Fibroblast of lung (primary cell): ENCODE results near the gene ARSA. TPM values are rescaled to one million over a fixed set of nuclear protein-coding genes. Genes with fewer than 3 reads are reported as not detected.

Source experiments
- DNase-seq, 2 donors: peaks; one replicate each; pipeline versions ENCODE4 v3.0.0 to v3.0.0-alpha.2; 2010; ENCODE audit warnings: low read depth in 2 of 2
- H2AFZ ChIP-seq: 2 replicates; pipeline ENCODE4 v1.5.1; 2012; ENCODE audit warnings: low read length, control low read depth, inconsistent platforms
- H3K27ac ChIP-seq: 2 replicates; pipeline ENCODE4 v1.5.1; 2011; ENCODE audit warnings: low read length, control low read depth; ENCODE audit not compliant: insufficient read depth
- H3K27me3 ChIP-seq: 2 replicates; pipeline ENCODE4 v1.5.1; 2011; ENCODE audit warnings: mild to moderate bottlenecking, low read length; ENCODE audit not compliant: control insufficient read depth, insufficient read depth
- H3K36me3 ChIP-seq: 2 replicates; pipeline ENCODE4 v1.5.1; 2011; ENCODE audit warnings: low read length; ENCODE audit not compliant: control insufficient read depth, insufficient read depth
- H3K4me1 ChIP-seq: 2 replicates; pipeline ENCODE4 v1.5.1; 2011; ENCODE audit warnings: low read length; ENCODE audit not compliant: control insufficient read depth, insufficient read depth; ENCODE audit errors: extremely low read depth
- H3K4me2 ChIP-seq: 2 replicates; pipeline ENCODE4 v1.5.1; 2011; ENCODE audit warnings: low read length, control low read depth; ENCODE audit not compliant: insufficient read depth; ENCODE audit errors: extremely low read depth
- H3K4me3 ChIP-seq, 4 experiments: fragments of 200-600 bp in 1 of 4; sonication (generic) in 1 of 4; replicated peaks in 1 of 4; 2 replicates each; pipeline ENCODE4 v1.5.1; 2011 to 2016; ENCODE audit warnings: low read length in 4 of 4, low read depth in 3 of 4, mild to moderate bottlenecking in 3 of 4, control low read depth in 2 of 4, inconsistent platforms in 1 of 4, mixed read lengths in 1 of 4; ENCODE audit not compliant: insufficient read depth in 1 of 4; ENCODE audit errors: control extremely low read depth in 1 of 4
- H3K79me2 ChIP-seq: 2 replicates; pipeline ENCODE4 v1.5.1; 2012; ENCODE audit warnings: mild to moderate bottlenecking, low read length, inconsistent platforms; ENCODE audit not compliant: control insufficient read depth, insufficient read depth
- H3K9ac ChIP-seq: 2 replicates; pipeline ENCODE4 v1.5.1; 2011; ENCODE audit warnings: mild to moderate bottlenecking, low read length, control low read depth; ENCODE audit not compliant: insufficient read depth
- H3K9me3 ChIP-seq: 2 replicates; pipeline ENCODE4 v1.5.1; 2012; ENCODE audit warnings: low read depth, low read length; ENCODE audit not compliant: control insufficient read depth, insufficient read depth
- H4K20me1 ChIP-seq: 2 replicates; pipeline ENCODE4 v1.5.1; 2011; ENCODE audit warnings: low read length; ENCODE audit not compliant: control insufficient read depth, insufficient read depth; ENCODE audit errors: extremely low read depth
- CTCF ChIP-seq, 2 donors: IDR thresholded peaks in 1 of 2; conservative IDR thresholded peaks in 1 of 2; 1 replicate in 1 of 2; 2 replicates in 1 of 2; pipeline ENCODE4 v1.5.1; 2011 to 2012; ENCODE audit warnings: low read length in 2 of 2, control low read depth in 1 of 2, inconsistent platforms in 1 of 2, low read depth in 1 of 2, mild to moderate bottlenecking in 1 of 2
- EZH2 ChIP-seq: IDR thresholded peaks from 2 replicates; pipeline ENCODE4 v1.5.1; 2012; ENCODE audit warnings: low read length, control low read depth, mild to moderate bottlenecking; ENCODE audit errors: missing control alignments
- polyA plus RNA-seq, 2 donors: library from polyadenylated mRNA; depleted of rRNA in 1 of 2; stranded (reverse) in 1 of 2; unstranded in 1 of 2; fragments of >200 nt; gene quantifications; 2 replicates each; pipeline ENCODE4 v1.2.1, GENCODE V29; 2011 to 2012; ENCODE audit warnings: missing spikeins in 1 of 2
- total RNA-seq: library from RNA; depleted of rRNA; stranded (reverse); fragments of >200 nt; gene quantifications from 2 replicates; pipeline ENCODE4 v1.2.1, GENCODE V29; 2014

ARSA gene
- total and polyA plus RNA-seq, 2 donors (not counting 1 experiment from before 2014, with no cell fraction given), result 10.5 to 19.5 TPM

DNA sequence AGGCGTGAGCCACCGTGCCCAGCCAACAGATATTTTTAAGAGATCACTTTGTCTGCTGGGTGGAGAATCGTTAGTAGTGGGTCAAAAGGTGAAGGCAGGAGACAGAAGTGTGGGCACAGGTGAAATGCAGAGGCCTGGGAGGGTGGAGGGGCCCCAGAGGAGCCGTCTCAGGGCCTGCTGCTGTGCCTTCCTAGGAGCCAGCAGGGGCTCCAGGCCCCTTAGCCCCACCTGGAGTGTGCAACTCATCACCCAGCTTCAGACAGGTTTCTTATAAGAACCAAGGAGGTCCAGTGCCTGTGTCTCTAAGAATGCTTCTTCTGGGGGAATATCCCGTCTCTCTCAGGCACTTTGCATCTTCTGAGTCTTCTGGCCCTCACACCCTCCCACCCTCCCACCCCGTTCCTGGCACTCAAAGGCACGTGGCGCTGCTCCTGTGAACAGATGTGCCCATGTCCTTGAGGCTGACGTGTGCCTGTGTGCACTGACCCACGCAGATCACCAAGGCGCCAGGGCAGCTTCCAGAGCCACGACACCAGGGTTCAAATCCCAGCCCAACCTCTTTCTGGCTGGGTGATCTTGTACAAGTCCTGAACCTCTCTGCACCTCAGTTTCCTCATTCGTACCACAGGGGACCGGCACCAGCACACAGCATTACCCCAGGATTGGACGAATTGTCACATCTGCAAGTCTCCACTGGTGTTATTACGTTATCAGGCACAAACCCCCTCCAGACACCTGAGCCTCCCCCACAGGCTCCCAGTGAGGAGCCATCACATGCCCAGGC lies 3.4 kb downstream of the ARSA start:
- Histone ChIP-seq H3K4me1 (peaks cover 10% of the 10 kb centered on the region), H3K27me3 (peaks cover 4% of the 10 kb centered on the region), H3K9ac (no peak overlapping the region), H3K9me3 (no peaks in the 10 kb centered on the region), H3K4me3 (no peak overlapping the region), H2AFZ (no peak overlapping the region), H3K79me2 (no peaks in the 10 kb centered on the region), H4K20me1 (no peaks in the 10 kb centered on the region), H3K27ac (no peak overlapping the region), H3K4me2 (no peak overlapping the region), H3K36me3 (peaks cover 2% of the 10 kb centered on the region)
- no peak for DNase-seq
- TF ChIP-seq EZH2, result no peak

DNA sequence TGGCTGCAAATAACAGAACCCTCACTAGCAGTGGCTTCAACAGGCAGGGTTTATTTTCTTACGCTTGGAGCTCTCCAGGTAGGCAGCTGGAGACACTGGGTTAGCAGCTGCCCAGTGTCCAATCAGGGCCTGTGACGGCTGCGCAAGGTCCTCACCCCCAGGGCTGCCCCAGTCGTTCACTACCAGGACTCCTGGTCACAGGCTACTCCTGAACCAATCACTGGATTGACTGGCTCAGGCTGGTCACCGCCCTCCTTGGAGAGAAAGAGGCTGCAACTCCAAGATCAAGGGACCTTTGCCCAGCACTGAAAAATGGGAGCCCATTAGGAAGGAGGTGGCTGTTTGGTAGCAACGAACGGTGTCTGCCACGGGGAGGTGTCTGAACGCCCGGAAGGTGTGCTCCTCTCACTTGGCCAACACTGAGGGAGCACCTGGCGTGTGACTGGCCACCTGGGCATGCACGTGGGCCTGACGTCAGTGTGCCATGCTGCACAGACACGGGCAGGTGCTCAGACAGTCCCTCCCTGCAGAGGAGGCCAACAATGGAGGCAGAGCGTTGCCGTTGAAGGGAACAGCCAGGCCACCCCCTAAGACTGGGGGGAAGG lies 5.1 kb downstream of the ARSA start:
- no peak overlapping the region for H3K9ac ChIP-seq
- H3K27ac ChIP-seq, result no peak overlapping the region
- TF ChIP-seq EZH2, result no peak
- TF ChIP-seq CTCF (conservative IDR thresholded peaks at IDR 0.05 in 1 of 2, IDR thresholded peaks at IDR 0.05 in 1 of 2; ENCODE audit: low read depth in 1 of 2, low read length in 2 of 2), result no peak
- no peak overlapping the region for H2AFZ ChIP-seq
- no peaks in the 10 kb centered on the region for H3K79me2 ChIP-seq
- H3K4me3 ChIP-seq, result no peak overlapping the region
- peaks cover 5% of the 10 kb centered on the region for H3K4me1 ChIP-seq
- H3K4me2 ChIP-seq, result no peak overlapping the region
- H3K9me3 ChIP-seq, result no peaks in the 10 kb centered on the region
- no peak for DNase-seq
- peaks cover 4% of the 10 kb centered on the region for H3K27me3 ChIP-seq
- no peaks in the 10 kb centered on the region for H4K20me1 ChIP-seq
- peaks cover 2% of the 10 kb centered on the region for H3K36me3 ChIP-seq

GRCh38 chr22:50621948-50622722 lies 5.8 kb downstream of the ARSA start:
- H4K20me1 ChIP-seq, result no peaks in the 10 kb centered on the region
- peaks cover 5% of the 10 kb centered on the region for H3K4me1 ChIP-seq
- H3K9me3 ChIP-seq, result no peaks in the 10 kb centered on the region
- no peak overlapping the region for H3K27ac ChIP-seq
- TF ChIP-seq CTCF (conservative IDR thresholded peaks at IDR 0.05 in 1 of 2, IDR thresholded peaks at IDR 0.05 in 1 of 2; ENCODE audit: low read depth in 1 of 2, low read length in 2 of 2) (peak; percentile 2 to 5), EZH2 (no peak)
- H3K79me2 ChIP-seq, result no peaks in the 10 kb centered on the region
- H3K4me3 ChIP-seq, result no peak overlapping the region
- peaks cover 4% of the 10 kb centered on the region for H3K27me3 ChIP-seq
- H2AFZ ChIP-seq, result no peak overlapping the region
- no peak overlapping the region for H3K9ac ChIP-seq
- peaks cover 2% of the 10 kb centered on the region for H3K36me3 ChIP-seq
- no peak for DNase-seq
- no peak overlapping the region for H3K4me2 ChIP-seq
